GM18951 (cell line): ENCODE data around the gene RRBP1.
"Not testable (repeated sequence)": the region's sequence is repeated elsewhere in the genome, so short reads cannot be mapped to it uniquely, and the experiment has no call there.

Source experiments
- POLR2A ChIP-seq: IDR thresholded peaks from 4 replicates; pipeline ENCODE4 v1.6.1; 2011; ENCODE audit warnings: mild to moderate bottlenecking; ENCODE audit not compliant: insufficient read length, insufficient read depth; ENCODE audit errors: extremely low read depth
- in situ Hi-C: fragments of 300-500 bp; cut with MboI; formaldehyde crosslinking; loops from one replicate; pipeline ENCODE4 v1.12.0; 2022; ENCODE audit warnings: low sequenced_read_pairs, mixed read lengths, inconsistent platforms; ENCODE audit not compliant: unreplicated experiment

The RRBP1 gene

DNA sequence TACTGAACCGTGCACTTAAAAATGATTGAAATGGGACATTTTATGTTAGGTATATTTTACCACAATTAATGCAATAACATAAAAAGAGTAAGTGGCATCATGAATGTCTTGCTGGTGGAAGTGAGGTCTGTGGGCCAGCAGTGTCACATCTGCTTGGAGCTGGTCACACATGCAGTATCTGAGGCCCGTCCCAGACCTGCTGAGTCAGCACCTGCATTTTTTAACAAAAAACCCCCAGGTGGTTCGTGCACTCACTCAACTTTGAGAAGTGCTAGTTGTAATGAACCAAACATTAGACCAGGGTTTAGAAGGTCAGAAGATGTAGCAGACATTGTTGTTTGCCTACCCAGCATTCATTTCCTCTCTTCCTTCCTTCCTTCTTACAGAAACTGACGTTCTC, 38.7 kb upstream of the RRBP1 start:
- in situ Hi-C loops = no loop called here
- TF ChIP-seq POLR2A = no peak

GRCh38 chr20:17716331-17716730, 34.3 kb upstream of the RRBP1 start:
- TF ChIP-seq POLR2A = no peak
- in situ Hi-C loops = no loop called here

- no peak for TF ChIP-seq POLR2A
- in situ Hi-C loops = no loop called here
Measured at GRCh38 chr20:17715075-17715474, 33.0 kb upstream of the RRBP1 start.

DNA sequence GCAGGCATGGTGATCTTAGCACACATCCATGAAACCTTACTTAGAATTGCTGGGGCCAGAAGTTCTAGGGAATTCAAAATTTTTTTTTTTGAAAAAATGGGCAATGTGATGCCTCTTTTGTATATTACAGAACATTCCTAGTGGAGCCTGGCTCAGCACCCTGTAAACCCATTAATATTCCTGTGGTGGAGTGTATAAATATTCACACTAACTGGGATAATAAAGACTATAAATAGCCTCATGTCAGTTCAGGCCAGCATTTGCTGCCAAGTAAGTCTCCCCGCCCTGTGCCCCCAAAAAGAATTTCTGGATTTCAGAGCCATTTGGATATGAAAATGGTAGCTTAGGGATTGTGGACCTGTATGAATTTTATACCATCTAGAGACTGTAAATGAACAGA, 32.6 kb upstream of the RRBP1 start:
- in situ Hi-C loops = no loop called here
- TF ChIP-seq POLR2A = no peak

DNA sequence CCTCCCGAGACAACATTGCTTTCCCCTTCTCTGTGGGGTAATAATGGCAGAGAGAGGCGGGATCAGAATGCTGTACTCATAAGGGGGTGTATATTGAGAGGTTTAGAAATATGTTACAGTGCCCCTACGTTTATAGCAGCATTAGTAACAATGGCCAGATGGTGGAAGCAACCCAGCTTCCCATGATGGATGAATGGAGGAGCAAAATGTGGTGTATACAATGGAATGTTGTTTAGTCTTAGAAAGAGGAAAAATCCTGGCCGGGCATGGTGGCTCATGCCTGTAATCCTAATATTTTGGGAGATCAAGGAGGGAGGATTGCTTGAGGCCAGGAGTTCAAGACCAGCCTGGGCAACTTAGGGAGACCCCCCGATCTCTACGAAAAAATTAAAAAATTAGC, 30.7 kb upstream of the RRBP1 start:
- in situ Hi-C loops = no loop called here

GRCh38 chr20:17712201-17712600, 30.2 kb upstream of the RRBP1 start:
- in situ Hi-C loops = no loop called here
- TF ChIP-seq POLR2A = no peak

More for the DNA sequence above, 30.7 kb upstream of the RRBP1 start:
- TF ChIP-seq POLR2A = no peak

- in situ Hi-C loops = no loop called here
- TF ChIP-seq POLR2A = no peak
Measured at GRCh38 chr20:17711267-17711627, 29.2 kb upstream of the RRBP1 start.

DNA sequence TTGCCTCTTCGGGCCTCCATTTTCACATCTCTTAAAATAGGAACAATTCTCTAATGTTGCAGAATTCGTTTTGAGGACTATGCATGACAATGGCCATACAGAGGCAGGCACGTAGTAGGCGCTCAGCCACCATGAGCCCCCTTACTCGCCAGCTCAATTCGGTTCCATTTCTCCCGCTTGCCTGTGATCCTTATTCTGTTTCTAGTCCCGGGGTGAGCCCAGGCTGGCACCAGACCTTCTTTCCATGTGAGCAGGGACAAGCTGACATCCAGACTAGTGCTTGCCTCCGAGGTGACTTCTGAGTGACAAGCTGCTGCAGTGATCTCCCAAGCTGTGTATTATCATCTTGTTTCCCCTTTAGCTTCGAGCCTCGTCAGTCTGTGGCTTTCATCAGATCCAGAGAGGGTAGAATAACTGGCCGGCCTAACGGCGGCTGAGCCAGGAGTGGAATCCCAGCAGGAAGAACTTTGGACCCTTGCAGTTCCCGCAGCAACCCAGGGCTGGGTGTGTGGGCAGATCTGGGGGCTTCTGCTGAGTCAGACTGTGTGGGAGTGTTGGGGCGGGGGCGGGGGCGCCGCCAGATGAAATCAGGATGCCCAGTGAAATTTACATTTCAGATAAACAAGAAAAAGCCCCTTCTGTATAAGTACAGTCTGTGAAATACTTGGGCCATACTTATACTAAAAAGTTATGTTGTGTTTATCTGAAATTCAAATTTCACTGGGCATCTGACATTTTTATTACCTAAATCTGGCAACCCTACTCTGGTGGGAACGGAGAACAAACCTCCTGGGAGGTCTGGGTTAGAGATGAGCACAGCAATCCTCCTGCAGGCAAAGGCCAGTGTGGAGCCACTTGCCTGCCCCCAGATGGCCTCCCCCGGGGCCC, 28.6 kb upstream of the RRBP1 start:
- TF ChIP-seq POLR2A = no peak
- in situ Hi-C loops = no loop called here

DNA sequence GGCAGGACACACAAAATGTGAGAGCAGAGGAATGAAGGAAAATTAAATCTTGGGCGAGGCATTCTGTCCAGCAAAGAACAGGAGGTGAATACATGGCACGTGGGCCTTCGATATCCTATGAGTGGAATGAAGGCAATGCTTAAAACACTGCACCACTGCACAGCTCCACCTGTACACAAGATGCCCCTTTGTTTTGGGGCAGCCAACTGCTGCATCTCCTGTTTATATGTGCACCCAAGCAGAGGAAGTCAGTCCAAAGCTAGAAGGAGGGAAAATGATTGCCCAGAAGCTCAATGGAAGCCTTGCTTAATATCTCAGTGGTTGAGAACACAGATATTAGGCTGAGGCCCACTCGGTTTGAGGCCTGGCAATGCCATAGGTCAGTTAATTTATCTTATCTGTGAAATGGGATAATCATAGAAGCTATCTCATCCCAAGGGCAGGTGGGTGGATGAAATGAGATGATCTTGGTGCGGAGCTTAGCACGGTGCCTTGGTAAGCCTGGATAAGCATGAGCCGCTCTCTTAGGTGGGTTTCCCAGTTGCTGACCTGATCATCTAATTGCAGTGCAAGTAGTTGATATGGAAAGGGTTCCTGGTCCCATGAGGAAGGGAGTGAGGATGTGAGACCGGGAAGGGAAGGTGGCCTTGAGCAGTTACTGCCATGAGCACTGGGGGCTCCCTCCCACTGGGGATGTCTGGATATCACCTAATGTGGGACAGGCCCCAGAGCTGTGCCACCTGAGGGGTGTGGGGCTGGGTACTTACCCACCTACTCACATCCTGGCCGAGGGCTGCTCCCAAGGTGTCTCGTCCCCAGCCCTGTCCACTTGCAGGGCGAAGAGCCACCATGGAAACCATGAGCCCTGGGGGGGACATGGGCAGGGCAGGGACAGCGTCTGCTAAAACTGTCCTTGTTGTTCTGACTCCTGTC, 27.6 kb upstream of the RRBP1 start:
- TF ChIP-seq POLR2A = no peak
- in situ Hi-C loops = no loop called here

GRCh38 chr20:17708675-17709360, 26.8 kb upstream of the RRBP1 start:
- in situ Hi-C loops = no loop called here
- TF ChIP-seq POLR2A = no peak

DNA sequence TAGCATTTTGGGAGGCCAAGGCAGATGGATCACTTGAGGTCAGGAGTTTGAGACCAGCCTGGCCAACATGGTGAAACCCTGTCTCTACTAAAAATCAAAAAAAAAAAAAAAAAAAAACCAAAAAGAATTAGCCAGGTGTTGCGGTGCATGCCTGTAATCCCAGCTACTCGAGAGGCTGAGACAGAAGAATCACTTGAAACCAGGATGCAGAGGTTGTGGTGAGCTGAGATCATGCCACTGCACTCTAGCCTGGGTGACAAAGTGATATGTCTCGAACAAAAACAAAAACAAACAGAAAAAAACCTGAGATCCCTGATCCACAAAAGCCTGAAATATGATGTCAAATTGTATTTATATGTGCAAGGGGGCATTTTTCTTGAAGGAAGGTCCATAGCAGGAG, 25.9 kb upstream of the RRBP1 start:
- in situ Hi-C loops = not testable (repeated sequence)

GRCh38 chr20:17706632-17707031, 24.6 kb upstream of the RRBP1 start:
- in situ Hi-C loops = no loop called here
- TF ChIP-seq POLR2A = no peak

DNA sequence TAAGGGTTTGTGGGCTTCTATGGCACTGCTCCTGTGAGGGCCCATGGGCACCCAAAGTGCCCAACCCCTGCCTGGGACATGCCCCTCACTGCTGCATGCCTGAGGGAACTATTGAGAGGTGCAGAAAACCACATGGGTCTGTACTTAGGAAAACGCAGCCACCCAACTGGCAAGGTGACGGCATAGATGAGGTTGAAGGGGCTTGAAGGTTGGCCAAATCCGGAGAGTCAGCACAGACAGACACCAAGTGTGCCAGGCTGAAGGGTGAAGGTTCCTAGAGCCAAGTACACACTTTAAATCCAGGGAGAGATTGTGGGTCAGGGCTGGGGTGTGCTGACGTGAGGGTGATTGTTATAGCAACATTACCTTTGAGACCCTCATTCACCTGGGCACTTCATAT, 23.9 kb upstream of the RRBP1 start:
- no peak for TF ChIP-seq POLR2A
- in situ Hi-C loops = no loop called here
